ENCODE measurements around the gene CDC40. TPM values are rescaled to one million over a fixed set of nuclear protein-coding genes. Genes with fewer than 3 reads are reported as not detected.

The CDC40 gene
- total and polyA plus RNA-seq, 9 of the 15 experiments (the other 6 are each of a cell fraction or from before 2014, with no cell fraction given) = 9.7 to 26.3 (median 15.7) TPM

- no peak overlapping the region for H3K4me2 ChIP-seq (ENCODE audit: insufficient read depth, low read length)
- in situ Hi-C loops (cut with MboI) (no loop called here), intact Hi-C loops (cut with micrococcal nuclease) (no loop called here)
- POLR2A ChIA-PET = no interaction called here
- no peaks in the 10 kb centered on the region for H4K20me1 ChIP-seq (replicated peaks; ENCODE audit: control insufficient read depth, insufficient read depth, low read length)
- DNase-seq (ENCODE audit: extremely low read depth in 1 of 4, low spot score in 3 of 4) (no peak), ATAC-seq (no peak), FAIRE-seq (no peak)
- no peak overlapping the region for H3K4me3 ChIP-seq
- WGBS (ENCODE audit: insufficient coverage, low coverage, missing lambda C conversion rate) = 95% methylated on average over 1 of the region's 1 CpG
- H3K9me3 ChIP-seq (replicated peaks; ENCODE audit: control insufficient read depth, insufficient read depth, low read depth, low read length) = no peaks in the 10 kb centered on the region
- no TSS peak for BruUV-seq (replicated peaks)
- H3K4me1 ChIP-seq (replicated peaks in 1 of 2; ENCODE audit: control insufficient read depth in 2 of 2, insufficient read depth in 2 of 2, low read length in 2 of 2) = no peaks in the 10 kb centered on the region
- TF ChIP-seq ZNF217 (CRISPR knock-in tag; IDR thresholded peaks at IDR 0.05) = no peak
- no peak for TF ChIP-seq HNRNPH1 (optimal IDR thresholded peaks at IDR 0.05; ENCODE audit: low read depth, low read length)
- TF ChIP-seq ZC3H4 (CRISPR knock-in tag; IDR thresholded peaks at IDR 0.05; ENCODE audit: borderline replicate concordance) = no peak
- no peak for TF ChIP-seq RBM34 (IDR thresholded peaks at IDR 0.05; ENCODE audit: borderline replicate concordance, insufficient read depth, low read length)
- TF ChIP-seq, protein P1, sequence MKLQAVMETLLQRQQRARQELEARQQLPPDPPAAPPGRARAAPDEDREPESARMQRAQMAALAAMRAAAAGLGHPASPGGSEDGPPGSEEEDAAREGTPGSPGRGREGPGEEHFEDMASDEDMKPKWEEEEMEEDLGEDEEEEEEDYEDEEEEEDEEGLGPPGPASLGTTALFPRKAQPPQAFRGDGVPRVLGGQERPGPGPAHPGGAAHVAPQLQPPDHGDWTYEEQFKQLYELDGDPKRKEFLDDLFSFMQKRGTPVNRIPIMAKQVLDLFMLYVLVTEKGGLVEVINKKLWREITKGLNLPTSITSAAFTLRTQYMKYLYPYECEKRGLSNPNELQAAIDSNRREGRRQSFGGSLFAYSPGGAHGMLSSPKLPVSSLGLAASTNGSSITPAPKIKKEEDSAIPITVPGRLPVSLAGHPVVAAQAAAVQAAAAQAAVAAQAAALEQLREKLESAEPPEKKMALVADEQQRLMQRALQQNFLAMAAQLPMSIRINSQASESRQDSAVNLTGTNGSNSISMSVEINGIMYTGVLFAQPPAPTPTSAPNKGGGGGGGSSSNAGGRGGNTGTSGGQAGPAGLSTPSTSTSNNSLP (IDR thresholded peaks at IDR 0.05; ENCODE audit: borderline replicate concordance, low read depth, low read length) = no peak
- no peak for TF ChIP-seq HLTF (IDR thresholded peaks at IDR 0.05)
- CTCF ChIA-PET (ENCODE audit: low intra/inter-chr PET ratio) = no interaction called here
- H3K27ac ChIP-seq (ENCODE audit: extremely low read depth, low read depth, low read length) = no peak overlapping the region
- H3K36me3 ChIP-seq (ENCODE audit: control insufficient read depth, insufficient read depth, low read length) = peaks cover 63% of the 10 kb centered on the region
- no peaks in the 10 kb centered on the region for H3K9me1 ChIP-seq (ENCODE audit: control insufficient read depth, insufficient read depth, low read length)
- no peaks in the 10 kb centered on the region for H3K79me2 ChIP-seq (ENCODE audit: control insufficient read depth, insufficient read depth, low read length)
- no peak overlapping the region for H3K9ac ChIP-seq (ENCODE audit: insufficient read depth in 1 of 2, low read depth in 2 of 2, low read length in 2 of 2)
- no peak overlapping the region for H2AFZ ChIP-seq (ENCODE audit: low read depth, low read length)
- H3K27me3 ChIP-seq (ENCODE audit: control insufficient read depth in 2 of 2, insufficient read depth in 2 of 2, low read length in 2 of 2) = no peaks in the 10 kb centered on the region
Measured at GRCh38 chr6:110211753-110212152, 31.5 kb downstream of the CDC40 start.
